ENCODE measurements around the gene CACNA1C. TPM values are rescaled to one million over a fixed set of nuclear protein-coding genes. Genes with fewer than 3 reads are reported as not detected.

CACNA1C gene
- total RNA-seq, 1 donor from 2014 or later, result 15.6 TPM

DNA sequence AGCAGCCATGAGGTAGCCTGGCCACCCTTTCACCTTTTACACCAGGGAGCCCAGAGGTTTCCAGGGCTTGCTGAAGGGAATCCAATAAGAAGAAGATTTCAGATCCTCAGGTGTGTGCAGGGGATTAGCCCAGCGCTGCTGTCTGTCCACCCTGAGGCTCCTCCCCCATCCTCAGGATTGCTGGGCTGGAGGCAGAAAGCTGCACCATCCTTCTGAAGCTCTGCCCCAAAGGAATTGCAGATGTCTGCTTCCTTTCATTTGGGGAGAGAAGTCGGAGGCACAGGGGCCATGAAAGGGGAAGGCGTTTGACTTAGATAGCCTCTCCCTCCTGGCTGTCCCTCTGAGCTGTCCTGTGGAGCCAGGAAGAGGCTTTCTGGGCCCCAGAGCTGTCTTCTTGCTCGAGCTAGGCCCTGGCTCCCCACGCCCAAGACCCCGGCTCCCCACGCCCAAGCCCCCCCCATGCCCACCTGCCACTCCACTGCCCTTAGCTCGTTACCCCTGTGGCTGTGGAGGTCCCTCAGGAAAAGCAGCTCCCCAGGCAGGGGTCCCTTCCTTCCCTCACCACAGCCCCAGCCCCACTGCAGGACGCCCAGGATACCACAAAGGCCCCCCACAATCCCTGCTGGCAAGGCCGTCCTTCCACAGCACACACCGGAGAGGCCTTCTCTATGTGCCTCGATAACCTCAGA is 359.0 kb downstream of the CACNA1C start:
- TF ChIP-seq, protein P1, sequence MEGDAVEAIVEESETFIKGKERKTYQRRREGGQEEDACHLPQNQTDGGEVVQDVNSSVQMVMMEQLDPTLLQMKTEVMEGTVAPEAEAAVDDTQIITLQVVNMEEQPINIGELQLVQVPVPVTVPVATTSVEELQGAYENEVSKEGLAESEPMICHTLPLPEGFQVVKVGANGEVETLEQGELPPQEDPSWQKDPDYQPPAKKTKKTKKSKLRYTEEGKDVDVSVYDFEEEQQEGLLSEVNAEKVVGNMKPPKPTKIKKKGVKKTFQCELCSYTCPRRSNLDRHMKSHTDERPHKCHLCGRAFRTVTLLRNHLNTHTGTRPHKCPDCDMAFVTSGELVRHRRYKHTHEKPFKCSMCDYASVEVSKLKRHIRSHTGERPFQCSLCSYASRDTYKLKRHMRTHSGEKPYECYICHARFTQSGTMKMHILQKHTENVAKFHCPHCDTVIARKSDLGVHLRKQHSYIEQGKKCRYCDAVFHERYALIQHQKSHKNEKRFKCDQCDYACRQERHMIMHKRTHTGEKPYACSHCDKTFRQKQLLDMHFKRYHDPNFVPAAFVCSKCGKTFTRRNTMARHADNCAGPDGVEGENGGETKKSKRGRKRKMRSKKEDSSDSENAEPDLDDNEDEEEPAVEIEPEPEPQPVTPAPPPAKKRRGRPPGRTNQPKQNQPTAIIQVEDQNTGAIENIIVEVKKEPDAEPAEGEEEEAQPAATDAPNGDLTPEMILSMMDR (IDR thresholded peaks at IDR 0.05), result no peak
- H3K27ac ChIP-seq, result no peak overlapping the region
- H3K4me1 ChIP-seq, result no peaks in the 10 kb centered on the region
- no peak for ATAC-seq
- no peaks in the 10 kb centered on the region for H3K36me3 ChIP-seq
- DNase-seq, result peak; percentile 45
- H3K27me3 ChIP-seq, result no peaks in the 10 kb centered on the region
- H3K9me3 ChIP-seq, result no peaks in the 10 kb centered on the region
- intact Hi-C loops (cut with DNase I), result no loop called here
- no peak overlapping the region for H3K4me3 ChIP-seq

DNA sequence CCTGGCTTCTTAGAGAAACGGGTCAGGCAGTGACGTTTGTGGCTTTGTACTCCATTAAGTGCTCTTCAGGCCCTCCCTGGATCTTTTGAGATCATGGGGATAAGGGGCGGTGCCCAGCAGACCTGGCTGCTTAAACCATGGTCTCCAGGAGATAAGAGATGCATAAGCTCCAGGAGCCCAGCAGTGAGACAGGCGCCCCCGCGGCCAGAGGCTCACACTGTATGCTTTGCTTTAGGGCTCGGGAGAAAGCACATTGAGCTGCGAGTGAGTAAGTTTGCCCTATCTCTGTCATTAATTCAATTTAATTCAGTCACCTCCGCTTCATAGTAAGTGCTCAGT is 359.5 kb downstream of the CACNA1C start:
- intact Hi-C loops (cut with DNase I), result no loop called here
- ATAC-seq, result no peak
- TF ChIP-seq, protein P1 (IDR thresholded peaks at IDR 0.05), result no peak
- Histone ChIP-seq H3K4me3 (no peak overlapping the region), H3K27me3 (no peaks in the 10 kb centered on the region), H3K4me1 (no peaks in the 10 kb centered on the region), H3K27ac (no peak overlapping the region), H3K36me3 (no peaks in the 10 kb centered on the region), H3K9me3 (no peaks in the 10 kb centered on the region)
- no peak for DNase-seq

DNA sequence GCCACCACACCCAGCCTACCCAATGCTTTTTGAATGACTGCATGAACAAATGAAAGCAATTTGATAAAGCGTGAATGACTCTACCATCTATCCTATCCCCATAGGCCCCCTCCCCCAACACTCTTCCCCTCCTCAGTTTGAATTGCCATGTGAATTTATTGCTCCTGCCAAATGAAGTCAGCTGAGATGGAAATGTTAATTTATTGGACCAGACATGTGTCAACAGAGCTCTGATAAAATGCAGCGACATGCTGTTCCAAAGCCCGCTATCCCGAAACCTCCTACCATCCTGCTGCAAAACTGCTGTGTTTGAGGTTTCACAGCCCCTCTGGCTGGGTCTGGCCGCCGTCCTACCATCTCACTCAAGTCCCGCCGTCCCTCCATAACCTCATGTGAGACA is 360.5 kb downstream of the CACNA1C start:
- no peak overlapping the region for H3K27ac ChIP-seq
- H3K36me3 ChIP-seq, result no peaks in the 10 kb centered on the region
- no peaks in the 10 kb centered on the region for H3K9me3 ChIP-seq
- TF ChIP-seq, protein P1 (IDR thresholded peaks at IDR 0.05), result no peak
- intact Hi-C loops (cut with DNase I), result no loop called here
- no peaks in the 10 kb centered on the region for H3K27me3 ChIP-seq
- ATAC-seq, result no peak
- H3K4me3 ChIP-seq, result no peak overlapping the region
- DNase-seq, result no peak
- H3K4me1 ChIP-seq, result no peaks in the 10 kb centered on the region

DNA sequence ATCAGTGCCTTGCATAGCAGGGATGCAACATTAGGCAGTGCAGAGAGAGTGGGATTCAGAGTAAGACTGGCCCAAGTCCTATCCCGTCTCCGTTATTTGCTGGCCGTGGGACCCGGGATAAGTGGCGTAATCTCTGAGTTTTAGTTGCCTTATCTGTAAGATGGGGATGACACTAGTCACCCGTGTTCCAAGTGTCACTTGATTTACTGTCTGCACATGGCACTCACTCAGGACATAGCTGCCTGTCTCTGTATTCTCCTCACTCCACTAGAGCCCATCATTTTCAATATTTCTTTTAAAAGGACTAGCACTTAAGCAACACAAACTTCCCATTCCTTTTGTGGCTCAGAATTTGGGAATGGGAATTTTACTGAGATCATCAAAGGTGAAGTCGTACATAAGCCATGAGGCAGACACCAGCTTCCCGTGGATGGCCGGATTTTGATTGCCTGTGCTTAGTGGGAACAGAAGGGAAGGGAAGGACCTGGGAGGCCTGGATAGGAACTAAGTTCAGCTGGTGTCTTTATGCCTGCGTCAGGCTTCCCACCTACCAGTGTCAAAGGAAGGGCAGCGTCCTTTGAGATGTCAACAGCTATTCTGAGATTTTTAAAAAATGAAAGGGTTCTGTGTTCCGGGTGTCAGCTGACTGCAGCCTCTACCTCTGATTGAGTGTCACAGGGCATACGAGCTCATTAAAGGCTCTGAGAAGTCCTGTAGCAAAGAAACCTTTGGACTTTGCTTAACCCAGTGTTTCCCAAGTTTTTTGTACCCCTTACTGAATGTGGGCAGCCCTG is 361.4 kb downstream of the CACNA1C start:
- intact Hi-C loops (cut with DNase I), result no loop called here
- TF ChIP-seq, protein P1 (IDR thresholded peaks at IDR 0.05), result no peak
- DNase-seq, result peak; percentile 5
- no peak for ATAC-seq
- no peaks in the 10 kb centered on the region for H3K4me1 ChIP-seq
- H3K27ac ChIP-seq, result no peak overlapping the region
- H3K4me3 ChIP-seq, result no peak overlapping the region
- no peaks in the 10 kb centered on the region for H3K36me3 ChIP-seq
- no peaks in the 10 kb centered on the region for H3K27me3 ChIP-seq
- H3K9me3 ChIP-seq, result no peaks in the 10 kb centered on the region

DNA sequence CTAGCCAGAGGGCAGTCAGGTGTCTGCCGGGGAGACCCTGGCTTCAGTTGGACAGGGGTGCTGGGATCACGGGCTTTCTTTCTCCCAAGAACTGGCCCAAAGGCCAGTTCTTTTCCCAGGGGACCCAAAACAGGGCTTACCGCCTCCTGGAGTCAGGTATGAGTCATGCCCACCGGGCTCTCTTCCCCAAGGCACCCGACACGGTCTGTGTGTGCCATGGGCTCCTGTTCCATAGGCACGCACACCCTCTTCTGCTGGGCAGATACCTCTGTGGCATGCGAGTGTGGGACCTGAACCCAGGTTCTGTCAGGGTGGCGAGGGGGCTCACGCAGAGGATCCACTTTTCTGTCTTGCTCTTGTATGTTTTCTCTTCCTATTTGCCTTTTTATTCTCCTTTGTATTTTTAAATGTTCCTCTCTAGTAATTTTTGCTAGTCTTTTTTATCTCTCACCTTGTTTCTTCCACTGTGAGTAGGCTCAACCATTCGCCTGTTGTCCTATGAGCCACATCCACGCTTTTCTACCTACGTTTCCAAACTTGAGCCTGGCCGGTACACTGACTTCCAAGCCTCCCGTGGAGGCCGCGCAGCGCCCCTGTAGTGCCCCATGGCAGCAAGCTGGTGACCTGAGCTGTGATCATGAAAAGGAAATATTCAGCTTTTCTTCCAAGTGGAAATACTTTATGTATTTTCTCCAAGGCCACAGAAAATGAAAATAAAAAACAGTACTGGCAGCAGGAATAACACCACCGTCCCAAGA is 362.2 kb downstream of the CACNA1C start:
- H3K4me3 ChIP-seq, result no peak overlapping the region

More for the DNA sequence above, 362.2 kb downstream of the CACNA1C start:
- H3K9me3 ChIP-seq, result no peaks in the 10 kb centered on the region
- intact Hi-C loops (cut with DNase I), result no loop called here
- DNase-seq (peak; percentile 49), ATAC-seq (no peak)
- H3K4me1 ChIP-seq, result no peaks in the 10 kb centered on the region
- TF ChIP-seq, protein P1 (IDR thresholded peaks at IDR 0.05), result no peak
- no peaks in the 10 kb centered on the region for H3K27me3 ChIP-seq
- no peaks in the 10 kb centered on the region for H3K36me3 ChIP-seq
- no peak overlapping the region for H3K27ac ChIP-seq

Data from upper lobe of right lung (tissue), 1 donor.